HG03039 (cell line): ENCODE measurements around the gene PLXNA1.
A peak's percentile ranks its signal among the peaks of the same experiment; 100 is the strongest.

Experiments used
- ATAC-seq: cut with Tn5 transposase; IDR thresholded peaks from one replicate; pipeline ENCODE4 v1.9.1; 2021; ENCODE audit warnings: mild to moderate bottlenecking, moderate library complexity; ENCODE audit not compliant: unreplicated experiment

The PLXNA1 gene

GRCh38 chr3:126982471-126983175, at the start of gene PLXNA1:
Gene PLXNA1 (plus strand): TSS chr3:126983115. CDS start chr3:126988594, 5,479 bp downstream.
- ATAC-seq, result peak; percentile 66

GRCh38 chr3:126934031-126934531, 48.8 kb upstream of the PLXNA1 start:
- ATAC-seq, result no peak

- ATAC-seq, result no peak
Measured at GRCh38 chr3:126934991-126935390, 47.9 kb upstream of the PLXNA1 start.

- no peak for ATAC-seq
Measured at GRCh38 chr3:126935756-126936509, 47.0 kb upstream of the PLXNA1 start.

- no peak for ATAC-seq
Measured at GRCh38 chr3:126936853-126937425, 46.0 kb upstream of the PLXNA1 start.

GRCh38 chr3:126937533-126937932, 45.4 kb upstream of the PLXNA1 start:
- no peak for ATAC-seq

- ATAC-seq, result no peak
Measured at GRCh38 chr3:126937973-126938372, 44.9 kb upstream of the PLXNA1 start.

GRCh38 chr3:126938520-126939337, 44.2 kb upstream of the PLXNA1 start:
- no peak for ATAC-seq

GRCh38 chr3:126939338-126939718, 43.6 kb upstream of the PLXNA1 start:
- ATAC-seq, result no peak

- no peak for ATAC-seq
Measured at GRCh38 chr3:126939733-126940132, 43.2 kb upstream of the PLXNA1 start.

- no peak for ATAC-seq
Measured at GRCh38 chr3:126941721-126942270, 41.1 kb upstream of the PLXNA1 start.

- ATAC-seq, result no peak
Measured at GRCh38 chr3:126944089-126944965, 38.6 kb upstream of the PLXNA1 start.

GRCh38 chr3:126945171-126945721, 37.7 kb upstream of the PLXNA1 start:
- no peak for ATAC-seq

GRCh38 chr3:126945891-126946290, 37.0 kb upstream of the PLXNA1 start:
- ATAC-seq, result no peak

- ATAC-seq, result no peak
Measured at GRCh38 chr3:126946405-126946804, 36.5 kb upstream of the PLXNA1 start.

- ATAC-seq, result no peak
Measured at GRCh38 chr3:126947429-126947828, 35.5 kb upstream of the PLXNA1 start.

GRCh38 chr3:126948980-126949535, 33.9 kb upstream of the PLXNA1 start:
- no peak for ATAC-seq

- no peak for ATAC-seq
Measured at GRCh38 chr3:126951561-126951960, 31.4 kb upstream of the PLXNA1 start.
